GM12874 (cell line): ENCODE data around the gene TBC1D14.

ENCODE experiments used
- CTCF ChIP-seq: IDR thresholded peaks from 2 replicates; pipeline ENCODE4 v1.5.1; 2011; ENCODE audit warnings: low read depth, mild to moderate bottlenecking, control low read depth, low read length, moderate library complexity; ENCODE audit not compliant: insufficient read depth

The TBC1D14 gene

DNA sequence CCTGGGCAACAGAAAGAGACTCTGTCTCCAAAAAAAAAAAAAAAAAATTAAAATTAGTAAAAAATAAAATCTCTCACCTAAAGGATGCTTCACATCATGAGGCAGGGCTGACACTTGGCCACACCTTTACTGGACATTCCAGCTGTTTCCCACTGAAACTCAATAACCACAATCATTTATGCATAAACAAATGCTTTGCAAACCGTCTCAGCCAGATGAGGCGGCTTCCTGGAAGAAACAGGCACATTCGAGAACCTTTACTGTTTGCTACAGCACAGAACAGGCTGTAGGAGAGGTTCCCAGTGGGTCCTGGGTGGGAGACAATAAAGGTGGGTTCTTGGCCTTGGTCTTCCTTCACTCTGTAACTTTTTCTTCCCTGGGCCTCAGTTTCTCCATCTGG lies 10.9 kb upstream of the TBC1D14 start:
- TF ChIP-seq CTCF, result no peak

- no peak for TF ChIP-seq CTCF
Measured at GRCh38 chr4:6900181-6900812, 9.3 kb upstream of the TBC1D14 start.

DNA sequence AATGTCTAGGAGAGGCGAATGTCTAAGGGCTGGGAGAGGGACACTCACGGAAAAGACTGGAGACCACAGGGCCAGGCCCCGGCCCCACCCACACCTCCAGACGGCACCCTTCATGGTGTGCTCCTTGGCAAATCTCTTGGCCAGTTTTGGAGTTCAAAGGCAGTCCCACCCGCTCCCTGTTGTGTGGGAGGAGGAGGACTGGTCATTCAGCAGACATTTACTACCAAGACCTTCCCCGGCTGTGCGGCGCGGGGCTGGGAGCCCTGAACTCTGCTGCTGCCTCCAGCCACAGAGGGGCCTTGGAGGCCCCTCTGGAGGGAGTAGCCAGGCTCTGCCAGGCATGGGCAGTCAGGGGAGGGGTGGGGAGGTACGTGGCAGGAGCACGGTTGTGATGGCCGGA lies 8.7 kb upstream of the TBC1D14 start:
- TF ChIP-seq CTCF, result no peak

- no peak for TF ChIP-seq CTCF
Measured at GRCh38 chr4:6901669-6902317, 7.8 kb upstream of the TBC1D14 start.

DNA sequence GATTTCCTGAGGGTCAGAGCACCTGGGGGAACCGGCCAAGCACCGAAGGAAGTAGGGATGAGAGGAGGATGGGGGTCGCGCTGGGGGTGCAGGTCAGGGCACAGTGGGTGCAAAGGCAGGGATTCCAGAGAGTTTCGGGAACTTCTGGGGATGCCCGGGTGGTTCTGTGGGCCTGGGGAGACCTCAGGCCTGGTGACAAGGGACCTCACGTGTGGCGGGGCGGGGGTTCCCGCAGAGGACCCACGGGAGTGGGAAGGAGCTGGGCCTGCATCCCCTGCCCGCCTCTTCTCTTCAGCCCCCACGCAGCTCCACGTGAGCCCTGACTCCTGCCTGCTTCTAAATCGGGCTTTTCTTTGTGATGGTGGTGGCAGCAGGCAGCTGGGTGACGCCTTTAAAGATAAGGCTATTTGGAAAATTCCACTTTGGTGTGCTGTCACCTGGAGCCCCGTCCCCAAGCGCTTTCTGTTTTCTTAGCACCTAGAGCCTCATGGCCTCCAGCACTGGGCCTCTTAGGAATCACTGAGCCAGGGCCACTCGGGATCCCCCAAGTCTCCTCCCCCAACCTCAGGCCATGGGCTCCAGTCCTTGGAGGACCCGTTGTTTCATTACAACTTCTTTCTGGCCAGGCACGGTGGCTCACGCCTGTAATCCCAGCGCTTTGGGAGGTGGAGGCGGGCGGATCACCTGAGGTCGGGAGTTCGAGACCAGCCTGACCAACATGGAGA lies 7.1 kb upstream of the TBC1D14 start:
- no peak for TF ChIP-seq CTCF

DNA sequence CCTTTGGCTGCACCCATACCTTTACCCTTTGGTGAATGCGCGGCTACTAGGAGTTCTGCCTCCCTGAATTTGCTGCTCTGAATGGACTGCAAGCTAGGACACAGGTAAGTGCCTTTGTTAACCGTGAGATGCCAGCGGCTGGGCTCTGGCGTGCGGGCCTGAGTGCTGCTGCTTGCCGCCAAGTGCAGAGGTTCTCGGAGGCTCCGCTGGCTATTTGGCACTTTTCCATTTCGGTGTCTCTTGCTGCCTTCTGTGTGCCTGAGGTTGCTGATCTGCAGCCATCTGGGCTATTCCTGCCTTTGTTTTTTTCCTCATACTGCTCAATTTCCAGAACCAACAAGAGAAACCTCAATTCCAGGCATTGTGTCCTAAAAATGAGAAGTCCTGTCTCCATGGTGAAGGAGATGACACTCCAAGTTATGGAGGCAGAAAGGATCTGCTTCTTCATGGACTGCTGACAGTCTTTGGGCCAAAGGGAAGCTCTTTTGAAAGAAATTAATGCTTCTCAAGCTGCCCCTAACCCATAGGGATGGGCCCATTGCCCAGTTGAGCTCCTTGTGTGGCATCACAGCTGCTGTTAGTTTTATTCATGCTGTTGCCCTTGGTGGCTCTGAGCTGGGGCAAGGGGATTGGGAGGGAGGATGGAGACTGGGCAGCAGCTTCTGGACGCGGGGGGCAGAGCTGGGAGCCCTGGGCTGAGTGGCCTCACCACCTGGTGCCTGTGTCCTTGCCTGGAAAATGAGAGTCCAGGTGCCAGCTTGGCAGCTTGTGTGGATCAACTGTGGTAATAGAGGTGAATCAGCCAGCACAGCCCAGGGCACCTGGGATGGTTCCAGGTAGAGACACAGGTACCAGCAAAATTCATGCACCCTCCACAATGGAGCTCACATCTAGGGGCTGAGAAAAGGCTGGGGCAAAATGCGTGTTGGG lies 3.8 kb upstream of the TBC1D14 start:
- TF ChIP-seq CTCF, result no peak
